ENCODE results near the gene PRKAB1.
"Not testable (repeated sequence)": the region's sequence is repeated elsewhere in the genome, so short reads cannot be mapped to it uniquely, and the experiment has no call there.

Gene PRKAB1

GRCh38 chr12:119667577-119668323 is at the start of gene PRKAB1:
Gene PRKAB1, plus strand, starts transcription at chr12:119668133. Its CDS starts 112 bp downstream, at chr12:119668245.
- DNase-seq (ENCODE audit: low read depth in 3 of 3): peak; percentile 92 to 94 (median 93)

- not testable (repeated sequence) for DNase-seq (ENCODE audit: low read depth in 3 of 3)
Observed at GRCh38 chr12:119618328-119618896, 49.5 kb upstream of the PRKAB1 start.

GRCh38 chr12:119620490-119620889 is 47.4 kb upstream of the PRKAB1 start:
- no peak for DNase-seq (ENCODE audit: low read depth in 3 of 3)

GRCh38 chr12:119621878-119622277 is 46.1 kb upstream of the PRKAB1 start:
- DNase-seq (ENCODE audit: low read depth in 3 of 3): no peak

GRCh38 chr12:119624966-119625365 is 43.0 kb upstream of the PRKAB1 start:
- no peak for DNase-seq (ENCODE audit: low read depth in 3 of 3)

- DNase-seq (ENCODE audit: low read depth in 3 of 3): no peak
Observed at GRCh38 chr12:119627019-119627643, 40.8 kb upstream of the PRKAB1 start.

- no peak for DNase-seq (ENCODE audit: low read depth in 3 of 3)
Observed at GRCh38 chr12:119627686-119628085, 40.2 kb upstream of the PRKAB1 start.

- no peak for DNase-seq (ENCODE audit: low read depth in 3 of 3)
Observed at GRCh38 chr12:119630223-119630780, 37.6 kb upstream of the PRKAB1 start.

- DNase-seq (ENCODE audit: low read depth in 3 of 3): no peak
Observed at GRCh38 chr12:119630962-119631550, 36.9 kb upstream of the PRKAB1 start.

- no peak for DNase-seq (ENCODE audit: low read depth in 3 of 3)
Observed at GRCh38 chr12:119631930-119632678, 35.8 kb upstream of the PRKAB1 start.

GRCh38 chr12:119634743-119635142 is 33.2 kb upstream of the PRKAB1 start:
- DNase-seq (ENCODE audit: low read depth in 3 of 3): no peak

GRCh38 chr12:119642986-119643385 is 24.9 kb upstream of the PRKAB1 start:
- DNase-seq (ENCODE audit: low read depth in 3 of 3): no peak

GRCh38 chr12:119644930-119645329 is 23.0 kb upstream of the PRKAB1 start:
- DNase-seq (ENCODE audit: low read depth in 3 of 3): no peak

GRCh38 chr12:119645535-119646059 is 22.3 kb upstream of the PRKAB1 start:
- DNase-seq (ENCODE audit: low read depth in 3 of 3): no peak

- no peak for DNase-seq (ENCODE audit: low read depth in 3 of 3)
Observed at GRCh38 chr12:119649202-119649808, 18.6 kb upstream of the PRKAB1 start.

GRCh38 chr12:119652665-119653064 is 15.3 kb upstream of the PRKAB1 start:
- no peak for DNase-seq (ENCODE audit: low read depth in 3 of 3)

GRCh38 chr12:119657001-119657400 is 10.9 kb upstream of the PRKAB1 start:
- not testable (repeated sequence) for DNase-seq (ENCODE audit: low read depth in 3 of 3)

- not testable (repeated sequence) for DNase-seq (ENCODE audit: low read depth in 3 of 3)
Observed at GRCh38 chr12:119658166-119658565, 9.8 kb upstream of the PRKAB1 start.

- no peak for DNase-seq (ENCODE audit: low read depth in 3 of 3)
Observed at GRCh38 chr12:119659289-119659897, 8.5 kb upstream of the PRKAB1 start.

GRCh38 chr12:119660076-119660475 is 7.9 kb upstream of the PRKAB1 start:
- DNase-seq (ENCODE audit: low read depth in 3 of 3): no peak
